GM19240 (cell line): ENCODE data around the gene SMIM17.
"Not testable (repeated sequence)": the region's sequence is repeated elsewhere in the genome, so short reads cannot be mapped to it uniquely, and the experiment has no call there.

Experiments
- DNase-seq: peaks from one replicate; pipeline ENCODE4 v3.0.0; 2011; ENCODE audit warnings: low spot score; ENCODE audit not compliant: insufficient read length

SMIM17 gene

DNA sequence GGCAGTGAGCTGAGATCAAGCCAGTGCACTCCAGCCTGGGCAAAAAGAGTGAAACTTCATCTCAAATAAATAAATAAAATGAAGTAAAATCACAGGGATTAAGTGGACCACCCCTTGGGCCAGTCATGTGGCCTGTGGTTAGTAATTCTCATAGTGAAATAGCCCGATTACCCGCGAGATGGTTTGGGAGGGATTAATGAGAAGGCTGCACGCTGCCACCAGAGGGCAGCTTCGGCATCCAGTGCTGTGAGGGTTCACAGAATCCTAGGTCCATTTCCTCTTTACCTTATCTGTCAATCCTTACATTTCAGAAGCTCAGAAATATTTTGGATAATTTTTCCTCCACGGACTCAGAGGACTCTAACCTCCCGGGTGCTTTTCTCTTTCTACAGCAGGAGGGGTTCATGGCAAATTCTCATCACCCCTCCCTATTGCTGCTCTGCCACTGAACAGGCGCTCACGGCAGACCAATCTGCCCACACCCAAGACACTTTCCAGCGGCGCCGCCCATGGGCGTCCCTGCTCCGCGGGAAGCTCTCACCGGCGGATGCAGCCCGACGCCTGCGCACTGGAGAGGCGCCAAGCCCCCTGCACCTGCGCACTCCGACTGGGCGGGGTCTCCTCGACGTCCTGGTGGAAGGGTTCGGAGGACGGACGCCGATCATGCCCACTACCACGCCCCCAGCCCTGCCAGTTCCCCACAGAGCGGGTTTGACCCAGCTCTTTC is 17.6 kb downstream of the SMIM17 start:
- DNase-seq = no peak

DNA sequence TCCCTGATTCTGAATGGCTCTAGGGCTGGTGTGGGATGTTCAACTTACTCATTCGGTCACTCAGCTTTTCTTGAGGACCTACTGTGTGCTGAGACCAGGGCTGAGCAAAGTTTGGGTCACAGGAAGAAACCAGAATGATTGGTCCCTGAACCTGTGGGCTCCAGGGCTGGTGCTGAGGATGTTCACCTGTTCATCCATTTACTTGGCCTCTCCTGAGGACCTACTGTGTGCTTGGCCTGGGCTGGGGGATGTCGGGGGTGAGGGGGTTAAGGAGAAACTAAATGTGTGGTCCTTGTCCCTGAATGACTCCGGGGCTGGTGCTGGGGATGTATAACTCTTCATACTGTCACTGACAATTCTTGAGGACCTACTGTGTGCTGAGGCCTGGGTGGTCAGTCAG is 18.3 kb downstream of the SMIM17 start:
- DNase-seq = no peak

GRCh38 chr19:56663931-56664500 is 21.1 kb downstream of the SMIM17 start:
- DNase-seq = no peak

DNA sequence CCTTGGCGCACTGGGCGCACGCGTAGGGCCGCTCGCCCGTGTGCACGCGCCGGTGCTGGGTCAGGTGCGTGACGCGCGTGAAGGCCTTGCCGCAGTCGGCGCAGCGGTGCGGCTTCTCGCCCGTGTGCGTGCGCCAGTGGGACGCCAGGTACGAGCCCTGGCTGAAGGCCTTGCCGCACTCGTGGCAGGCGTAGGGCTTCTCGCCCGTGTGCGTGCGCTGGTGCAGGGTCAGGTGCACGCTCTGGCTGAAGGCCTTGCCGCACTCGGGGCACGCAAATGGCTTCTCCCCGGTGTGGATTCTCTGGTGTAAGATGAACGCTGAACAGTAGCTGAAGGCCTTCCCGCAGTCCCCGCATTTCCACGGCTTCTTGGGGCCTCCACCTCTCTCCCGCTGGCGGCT is 21.6 kb downstream of the SMIM17 start:
- DNase-seq = no peak

- DNase-seq = no peak
Measured at GRCh38 chr19:56667311-56667870, 24.4 kb downstream of the SMIM17 start.

- DNase-seq = no peak
Measured at GRCh38 chr19:56668676-56669075, 25.7 kb downstream of the SMIM17 start.

GRCh38 chr19:56670401-56670960 is 27.5 kb downstream of the SMIM17 start:
- DNase-seq = no peak

- no peak for DNase-seq
Measured at GRCh38 chr19:56670961-56671612, 28.1 kb downstream of the SMIM17 start.

- no peak for DNase-seq
Measured at GRCh38 chr19:56671613-56671994, 28.6 kb downstream of the SMIM17 start, which contains the start of gene ZNF835. TSS of gene ZNF835 (minus strand) at chr19:56671757. CDS start at chr19:56665198, 6,559 bp downstream.

GRCh38 chr19:56672610-56673009 is 29.7 kb downstream of the SMIM17 start:
- not testable (repeated sequence) for DNase-seq

DNA sequence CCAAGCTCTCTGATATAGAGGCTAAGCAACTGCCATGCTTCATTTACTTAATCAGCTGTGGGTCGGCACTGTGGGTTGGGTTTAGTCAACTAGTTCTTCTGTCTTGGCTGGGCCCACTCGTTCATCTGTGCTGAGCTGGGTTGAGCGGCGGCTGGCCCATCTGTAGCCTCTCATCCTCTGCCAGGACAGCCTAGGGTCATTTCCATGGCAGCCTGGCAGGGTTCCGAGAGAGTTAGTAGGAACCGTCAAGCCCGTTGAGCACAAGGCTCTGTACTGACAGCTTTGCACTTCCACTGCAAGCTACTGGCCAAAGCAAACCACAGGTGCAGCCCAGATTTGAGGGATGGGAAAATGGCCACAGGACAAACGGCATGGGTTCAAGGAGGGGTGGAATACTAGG is 35.2 kb downstream of the SMIM17 start:
- no peak for DNase-seq

DNA sequence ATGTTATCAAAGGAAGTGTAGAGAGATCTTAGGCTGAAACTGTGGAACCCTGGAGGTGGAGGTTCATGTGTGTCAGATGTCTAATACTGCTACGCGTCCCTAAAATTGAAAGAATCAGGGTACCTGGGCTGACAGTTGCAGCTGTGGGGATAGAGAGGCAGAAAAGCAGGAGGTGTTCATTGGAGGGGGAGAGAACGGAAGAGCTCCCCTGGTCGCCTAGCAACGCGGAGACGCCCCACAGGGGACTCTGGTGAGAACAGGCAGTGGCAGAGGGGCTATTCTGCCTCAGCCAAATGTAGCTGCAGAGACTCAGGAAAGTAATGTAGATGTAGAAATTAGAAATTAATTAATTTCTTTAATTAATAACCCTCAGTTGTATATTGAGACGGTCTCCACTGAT is 38.7 kb downstream of the SMIM17 start:
- no peak for DNase-seq

GRCh38 chr19:56683116-56683515 is 40.2 kb downstream of the SMIM17 start:
- no peak for DNase-seq

DNA sequence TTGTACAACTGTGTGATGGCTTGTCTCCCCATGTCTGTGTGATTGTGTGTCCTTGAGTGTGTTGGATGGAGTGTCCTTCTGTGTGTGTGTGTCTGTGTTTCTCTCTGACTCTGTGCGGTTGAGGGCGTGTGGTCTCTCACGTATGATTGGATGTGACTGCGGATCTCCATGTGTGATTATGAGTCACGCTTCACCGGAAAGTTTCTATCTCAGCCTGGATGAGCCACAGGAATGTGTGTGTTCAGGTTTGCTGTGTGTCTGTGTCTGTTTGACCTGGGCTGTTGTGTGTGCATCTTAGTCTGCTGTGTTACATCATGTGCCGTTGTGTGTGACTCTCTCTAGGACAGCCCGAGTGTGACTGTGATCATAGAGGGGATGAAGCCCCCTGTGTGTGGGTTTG is 44.1 kb downstream of the SMIM17 start:
- no peak for DNase-seq

DNA sequence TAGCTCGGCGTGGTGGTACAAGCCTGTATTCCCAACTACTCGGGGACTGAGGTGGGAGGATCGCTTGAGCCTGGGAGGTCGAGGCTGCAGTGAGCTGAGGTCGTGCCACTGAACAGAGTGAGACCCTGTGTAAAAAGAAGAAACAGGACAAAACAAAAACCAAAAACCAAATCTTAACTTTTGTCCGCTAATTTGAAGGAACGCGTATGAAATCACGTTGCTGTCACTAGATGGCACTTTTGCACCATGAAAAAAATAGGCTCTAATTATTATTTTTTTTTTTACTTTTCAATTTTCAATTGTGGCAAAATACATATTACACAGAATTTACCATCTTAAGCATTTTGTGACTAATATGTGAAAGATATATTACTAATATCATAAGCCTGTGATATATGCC is 46.2 kb downstream of the SMIM17 start:
- no peak for DNase-seq

- DNase-seq = no peak
Measured at GRCh38 chr19:56690670-56691069, 47.7 kb downstream of the SMIM17 start.

- no peak for DNase-seq
Measured at GRCh38 chr19:56692206-56692895, 49.4 kb downstream of the SMIM17 start.

DNA sequence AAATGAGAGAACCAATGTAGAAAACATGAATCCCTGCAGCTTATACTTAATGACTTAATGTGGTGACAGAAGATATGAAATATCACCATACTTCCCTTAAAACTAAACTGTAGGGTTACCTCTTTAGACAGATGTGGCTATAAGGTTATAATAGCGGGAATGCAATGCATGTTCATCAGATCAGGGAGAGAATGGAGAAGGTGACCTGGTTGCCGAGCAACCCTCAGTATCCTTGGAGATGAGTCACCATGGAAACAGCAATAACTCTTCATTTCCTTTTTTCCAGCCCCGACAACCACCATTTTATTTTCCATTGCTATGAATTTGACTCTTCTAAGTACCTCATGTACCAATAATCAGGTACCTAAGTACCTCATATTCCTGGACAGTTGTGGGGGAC is 56.6 kb downstream of the SMIM17 start:
- no peak for DNase-seq

DNA sequence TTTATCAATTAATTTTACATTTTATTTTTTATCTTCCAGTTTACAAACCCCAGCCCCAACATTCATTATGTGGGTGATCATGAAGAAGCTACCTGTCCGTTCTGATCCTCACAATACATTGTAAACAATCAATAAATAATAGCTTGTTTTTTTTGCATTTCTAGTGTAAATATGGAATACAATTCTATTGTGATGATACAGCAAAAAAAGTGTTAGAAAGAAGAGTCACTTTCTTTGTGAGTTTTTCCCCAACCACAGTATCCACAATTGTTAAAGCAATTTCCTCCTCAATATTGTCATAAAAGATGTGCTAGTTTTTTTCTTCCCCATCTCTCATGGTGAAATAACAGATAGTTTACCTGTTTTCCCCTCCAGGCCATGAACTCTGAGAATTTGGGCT is 58.9 kb downstream of the SMIM17 start:
- no peak for DNase-seq

- no peak for DNase-seq
Measured at GRCh38 chr19:56705939-56706338, 63.0 kb downstream of the SMIM17 start.
